Astrocyte of the spinal cord (primary cell): Measurements from ENCODE around the gene MYH15.

ENCODE experiments used
- DNase-seq: peaks from one replicate; pipeline ENCODE4 v3.0.0; 2011; ENCODE audit warnings: low read depth, low spot score
- H3K4me3 ChIP-seq: 2 replicates; pipeline ENCODE4 v1.5.1; 2011; ENCODE audit warnings: low read depth, mild to moderate bottlenecking, low read length, moderate library complexity
- in situ Hi-C: cut with HindIII; loops from 2 replicates; pipeline ENCODE4 v1.10.0; 2017; ENCODE audit warnings: low sequenced_read_pairs
- TF ChIP-seq, protein P1 (sequence below): IDR thresholded peaks from 2 replicates; pipeline ENCODE4 v1.5.1; 2012; ENCODE audit warnings: low read depth, mild to moderate bottlenecking, low read length, inconsistent platforms

Gene MYH15

DNA sequence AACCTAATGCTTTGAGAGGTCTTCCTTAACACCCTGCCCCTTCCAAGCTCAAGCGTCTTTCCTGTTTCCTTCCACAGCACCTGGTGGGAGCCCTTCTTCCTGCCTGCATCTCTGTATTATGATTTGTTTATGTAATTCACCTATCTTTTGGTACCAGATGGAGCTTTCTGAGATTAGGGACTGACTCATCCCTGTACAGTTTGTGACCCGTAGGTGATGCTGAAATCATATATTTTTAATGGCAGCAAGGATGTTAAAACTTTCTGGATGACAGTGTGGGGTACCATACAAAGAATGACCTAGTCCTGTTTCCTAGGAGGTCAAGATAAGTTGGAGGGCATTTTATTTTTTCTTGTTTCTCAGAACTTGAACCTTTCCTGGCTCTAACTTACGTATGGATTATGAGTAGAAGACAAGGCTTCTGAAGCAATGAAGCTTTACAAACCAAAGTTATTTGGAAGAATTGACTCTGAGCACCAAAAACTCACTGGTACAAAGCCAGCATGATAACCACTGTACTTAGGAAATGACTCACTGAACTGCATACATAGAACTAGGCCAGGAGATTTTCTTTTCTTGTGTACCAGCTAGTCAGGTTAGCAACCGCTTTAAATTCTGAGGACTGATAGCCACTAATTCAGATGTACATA lies 167.4 kb downstream of the MYH15 start:
- in situ Hi-C loops = no loop called here
- TF ChIP-seq, protein P1, sequence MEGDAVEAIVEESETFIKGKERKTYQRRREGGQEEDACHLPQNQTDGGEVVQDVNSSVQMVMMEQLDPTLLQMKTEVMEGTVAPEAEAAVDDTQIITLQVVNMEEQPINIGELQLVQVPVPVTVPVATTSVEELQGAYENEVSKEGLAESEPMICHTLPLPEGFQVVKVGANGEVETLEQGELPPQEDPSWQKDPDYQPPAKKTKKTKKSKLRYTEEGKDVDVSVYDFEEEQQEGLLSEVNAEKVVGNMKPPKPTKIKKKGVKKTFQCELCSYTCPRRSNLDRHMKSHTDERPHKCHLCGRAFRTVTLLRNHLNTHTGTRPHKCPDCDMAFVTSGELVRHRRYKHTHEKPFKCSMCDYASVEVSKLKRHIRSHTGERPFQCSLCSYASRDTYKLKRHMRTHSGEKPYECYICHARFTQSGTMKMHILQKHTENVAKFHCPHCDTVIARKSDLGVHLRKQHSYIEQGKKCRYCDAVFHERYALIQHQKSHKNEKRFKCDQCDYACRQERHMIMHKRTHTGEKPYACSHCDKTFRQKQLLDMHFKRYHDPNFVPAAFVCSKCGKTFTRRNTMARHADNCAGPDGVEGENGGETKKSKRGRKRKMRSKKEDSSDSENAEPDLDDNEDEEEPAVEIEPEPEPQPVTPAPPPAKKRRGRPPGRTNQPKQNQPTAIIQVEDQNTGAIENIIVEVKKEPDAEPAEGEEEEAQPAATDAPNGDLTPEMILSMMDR = no peak
- peak; percentile 72 for DNase-seq
- H3K4me3 ChIP-seq = no peak overlapping the region

GRCh38 chr3:108341911-108342310 lies 168.5 kb downstream of the MYH15 start:
- in situ Hi-C loops = no loop called here
- no peak for DNase-seq
- H3K4me3 ChIP-seq = no peak overlapping the region
- TF ChIP-seq, protein P1 = no peak

- no peak for DNase-seq
- H3K4me3 ChIP-seq = no peak overlapping the region
- in situ Hi-C loops = no loop called here
- TF ChIP-seq, protein P1 = no peak
Observed at GRCh38 chr3:108338901-108339545, 171.4 kb downstream of the MYH15 start.

DNA sequence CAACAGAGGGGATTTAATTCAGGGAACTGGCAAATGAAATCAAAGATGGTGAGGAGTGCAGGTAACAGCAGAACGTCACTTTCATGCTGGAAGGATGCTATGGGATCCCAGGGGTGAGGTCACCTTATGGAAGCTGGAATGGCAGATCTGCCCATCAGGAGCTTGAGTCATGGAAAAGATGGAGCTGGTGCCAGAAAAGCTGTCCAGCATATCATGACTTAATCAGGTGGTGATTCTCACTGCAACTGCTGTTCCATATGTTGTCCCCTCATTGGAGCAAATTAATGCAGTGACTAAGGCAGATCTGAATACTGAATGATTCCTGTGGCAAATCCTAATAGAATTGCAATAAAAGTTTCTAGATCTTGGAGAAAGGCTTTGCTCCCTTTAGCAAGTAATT lies 175.7 kb downstream of the MYH15 start:
- no peak overlapping the region for H3K4me3 ChIP-seq
- DNase-seq = no peak
- in situ Hi-C loops = no loop called here
- TF ChIP-seq, protein P1 = no peak

DNA sequence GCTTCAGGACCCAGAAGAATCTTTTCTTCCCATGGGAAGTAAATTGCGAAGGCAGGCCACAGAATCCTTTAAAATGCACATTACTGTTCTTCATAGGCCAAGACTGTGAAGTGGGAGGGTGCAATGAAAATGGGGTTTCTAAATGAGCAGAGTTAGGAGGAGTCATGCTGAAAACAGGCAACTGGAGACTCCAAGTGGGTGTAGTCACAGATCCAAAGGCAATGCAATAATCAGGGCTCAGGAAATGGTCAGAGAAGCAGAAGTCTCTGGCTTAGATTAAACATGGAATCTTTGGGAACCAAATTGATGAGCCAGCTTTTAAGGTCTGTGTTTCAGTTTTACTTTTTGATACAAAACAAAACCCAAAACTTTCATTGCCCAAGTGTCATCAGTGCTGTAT lies 176.4 kb downstream of the MYH15 start:
- DNase-seq = no peak
- no peak overlapping the region for H3K4me3 ChIP-seq
- in situ Hi-C loops = no loop called here
- TF ChIP-seq, protein P1 = no peak

- no peak overlapping the region for H3K4me3 ChIP-seq
- TF ChIP-seq, protein P1 = no peak
- in situ Hi-C loops = no loop called here
- no peak for DNase-seq
Observed at GRCh38 chr3:108331792-108332191, 178.6 kb downstream of the MYH15 start.
